ENCODE measurements around the gene RAI1. TPM values are rescaled to one million over a fixed set of nuclear protein-coding genes. Genes with fewer than 3 reads are reported as not detected.

The RAI1 gene
- total and polyA plus RNA-seq, 10 of the 15 experiments (the other 5 are each of a cell fraction or from before 2014, with no cell fraction given): 0.66 to 37.7 (median 6.0) TPM

- TF ChIP-seq TAF1 (IDR thresholded peaks at IDR 0.05; ENCODE audit: borderline replicate concordance, low read depth, low read length): no peak
- TF ChIP-seq NR2C1 (IDR thresholded peaks at IDR 0.05): no peak
- no peak for TF ChIP-seq PML (IDR thresholded peaks at IDR 0.05; ENCODE audit: low read length)
- TF ChIP-seq RELA (IDR thresholded peaks at IDR 0.05; ENCODE audit: borderline replicate concordance, partially characterized antibody): no peak
- no peak for TF ChIP-seq CBX3 (IDR thresholded peaks at IDR 0.05; ENCODE audit: borderline replicate concordance, low read depth)
- no peak for TF ChIP-seq ATF7 (IDR thresholded peaks at IDR 0.05; ENCODE audit: low read depth)
- no peak for TF ChIP-seq SIX5 (IDR thresholded peaks at IDR 0.05; ENCODE audit: low read depth, low read length, severe bottlenecking)
- no peak for TF ChIP-seq SP1 (IDR thresholded peaks at IDR 0.05; ENCODE audit: low read depth, low read length)
- TF ChIP-seq BRCA1 (IDR thresholded peaks at IDR 0.05; ENCODE audit: low read depth, low read length): no peak
- no peak for TF ChIP-seq STAT3 (IDR thresholded peaks at IDR 0.05; ENCODE audit: low read depth, low read length)
- TF ChIP-seq NFXL1 (IDR thresholded peaks at IDR 0.05; ENCODE audit: borderline replicate concordance): no peak
- DNase-seq (ENCODE audit: low read depth, low spot score) (no peak), FAIRE-seq (no peak), ATAC-seq (no peak)
- ChIA-PET SMC1A (ENCODE audit: uncharacterized antibody, unreplicated experiment) (no interaction called here), RAD21 (ENCODE audit: unreplicated experiment) (no interaction called here), CTCF (no interaction called here), POLR2A (no interaction called here)
- Histone ChIP-seq H3K27me3 (replicated peaks in 1 of 2; ENCODE audit: control insufficient read depth in 2 of 2, insufficient read depth in 2 of 2, low read length in 1 of 2) (no peaks in the 10 kb centered on the region), H3K9ac (ENCODE audit: control insufficient read depth, insufficient read depth, low read length) (no peak overlapping the region), H3K36me3 (ENCODE audit: control insufficient read depth in 2 of 2, insufficient read depth in 2 of 2, low read length in 1 of 2) (peaks cover 0 to 46% of the 10 kb centered on the region in 2 experiments), H2AFZ (ENCODE audit: control insufficient read depth, low read depth, low read length) (no peak overlapping the region), H3K4me3 (no peak overlapping the region), H3K9me3 (replicated peaks; ENCODE audit: control insufficient read depth, insufficient read depth, low read length) (no peaks in the 10 kb centered on the region), H3K27ac (ENCODE audit: control insufficient read depth, insufficient read depth) (no peak overlapping the region), H3K4me2 (ENCODE audit: control insufficient read depth, insufficient read depth) (no peak overlapping the region), H3K79me2 (ENCODE audit: control insufficient read depth, insufficient read depth, low read length) (no peaks in the 10 kb centered on the region), H3K4me1 (ENCODE audit: control insufficient read depth, insufficient read depth, low read length) (peaks cover 3% of the 10 kb centered on the region; the same call in 1 of the 2 replicates), H4K20me1 (ENCODE audit: control insufficient read depth, insufficient read depth) (no peaks in the 10 kb centered on the region)
- WGBS (ENCODE audit: insufficient coverage, insufficient replicate concordance, low lambda C conversion rate, missing lambda C conversion rate): 97% methylated on average over 13 of the region's 13 CpGs
- BruUV-seq (replicated peaks): no TSS peak
- intact Hi-C loops (cut with micrococcal nuclease; ENCODE audit: unreplicated experiment): no loop called here
- in situ Hi-C loops (cut with MboI): no loop called here
Measured at GRCh38 chr17:17796787-17797061, 115.5 kb downstream of the RAI1 start.
